ENCODE measurements around the gene NEMP2. TPM values are rescaled to one million over a fixed set of nuclear protein-coding genes. Genes with fewer than 3 reads are reported as not detected.

The NEMP2 gene
- total and polyA plus RNA-seq, 4 donors: 0.67 to 6.1 (median 2.8) TPM

DNA sequence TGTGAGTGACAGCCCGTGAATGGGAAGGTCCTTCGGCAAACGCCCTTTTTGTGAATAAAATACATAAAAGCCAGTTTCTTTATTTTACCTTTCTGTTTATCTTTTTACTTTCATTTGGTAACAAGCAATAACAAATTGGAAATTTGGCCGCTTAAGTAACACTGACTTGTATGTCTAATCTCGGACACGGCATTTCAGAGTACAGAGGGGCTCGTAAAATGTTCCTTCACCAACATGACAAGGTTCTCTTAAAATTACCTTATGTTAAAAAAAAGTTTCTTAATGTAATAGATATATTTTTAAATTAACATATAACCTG lies 558 bp upstream of the NEMP2 start (continued):
- TF ChIP-seq, protein P1, sequence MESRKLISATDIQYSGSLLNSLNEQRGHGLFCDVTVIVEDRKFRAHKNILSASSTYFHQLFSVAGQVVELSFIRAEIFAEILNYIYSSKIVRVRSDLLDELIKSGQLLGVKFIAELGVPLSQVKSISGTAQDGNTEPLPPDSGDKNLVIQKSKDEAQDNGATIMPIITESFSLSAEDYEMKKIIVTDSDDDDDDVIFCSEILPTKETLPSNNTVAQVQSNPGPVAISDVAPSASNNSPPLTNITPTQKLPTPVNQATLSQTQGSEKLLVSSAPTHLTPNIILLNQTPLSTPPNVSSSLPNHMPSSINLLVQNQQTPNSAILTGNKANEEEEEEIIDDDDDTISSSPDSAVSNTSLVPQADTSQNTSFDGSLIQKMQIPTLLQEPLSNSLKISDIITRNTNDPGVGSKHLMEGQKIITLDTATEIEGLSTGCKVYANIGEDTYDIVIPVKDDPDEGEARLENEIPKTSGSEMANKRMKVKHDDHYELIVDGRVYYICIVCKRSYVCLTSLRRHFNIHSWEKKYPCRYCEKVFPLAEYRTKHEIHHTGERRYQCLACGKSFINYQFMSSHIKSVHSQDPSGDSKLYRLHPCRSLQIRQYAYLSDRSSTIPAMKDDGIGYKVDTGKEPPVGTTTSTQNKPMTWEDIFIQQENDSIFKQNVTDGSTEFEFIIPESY (IDR thresholded peaks at IDR 0.05): no peak

DNA sequence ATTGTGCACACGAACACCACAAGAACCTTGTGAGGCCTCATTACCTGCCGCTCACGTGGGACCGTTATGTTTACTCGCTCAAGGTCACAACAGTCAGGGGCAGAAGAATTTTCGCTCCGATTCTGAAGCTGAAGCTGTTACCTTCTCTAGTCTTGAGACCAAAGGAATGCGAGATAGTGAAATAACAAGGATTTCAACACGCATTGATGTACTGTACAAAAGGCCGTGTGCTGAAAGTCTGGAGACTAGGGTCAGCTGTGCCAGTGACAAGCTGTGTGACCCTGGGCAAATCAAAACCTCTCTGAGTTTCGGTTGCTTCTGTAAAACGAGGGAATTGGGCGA lies 583 bp downstream of the NEMP2 start:
- DNase-seq (ENCODE audit: low spot score): peak; percentile 47
- TF ChIP-seq NR2F2 (IDR thresholded peaks at IDR 0.05) (no peak), HNF4G (IDR thresholded peaks at IDR 0.05) (no peak), SP1 (IDR thresholded peaks at IDR 0.05) (no peak), HNF4A (conservative IDR thresholded peaks at IDR 0.05) (peak in 1 of 2 donors; percentile 20), FOXA1 (IDR thresholded peaks at IDR 0.05) (no peak), RXRA (IDR thresholded peaks at IDR 0.05) (peak; percentile 38 to 43), TAF1 (conservative IDR thresholded peaks at IDR 0.05) (peak; percentile 17)
- TF ChIP-seq, protein P2, sequence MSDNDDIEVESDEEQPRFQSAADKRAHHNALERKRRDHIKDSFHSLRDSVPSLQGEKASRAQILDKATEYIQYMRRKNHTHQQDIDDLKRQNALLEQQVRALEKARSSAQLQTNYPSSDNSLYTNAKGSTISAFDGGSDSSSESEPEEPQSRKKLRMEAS (IDR thresholded peaks at IDR 0.05): peak; percentile 38
- TF ChIP-seq, protein P1 (IDR thresholded peaks at IDR 0.05): no peak
- 3% methylated on average over 13 of the region's 13 CpGs for WGBS

DNA sequence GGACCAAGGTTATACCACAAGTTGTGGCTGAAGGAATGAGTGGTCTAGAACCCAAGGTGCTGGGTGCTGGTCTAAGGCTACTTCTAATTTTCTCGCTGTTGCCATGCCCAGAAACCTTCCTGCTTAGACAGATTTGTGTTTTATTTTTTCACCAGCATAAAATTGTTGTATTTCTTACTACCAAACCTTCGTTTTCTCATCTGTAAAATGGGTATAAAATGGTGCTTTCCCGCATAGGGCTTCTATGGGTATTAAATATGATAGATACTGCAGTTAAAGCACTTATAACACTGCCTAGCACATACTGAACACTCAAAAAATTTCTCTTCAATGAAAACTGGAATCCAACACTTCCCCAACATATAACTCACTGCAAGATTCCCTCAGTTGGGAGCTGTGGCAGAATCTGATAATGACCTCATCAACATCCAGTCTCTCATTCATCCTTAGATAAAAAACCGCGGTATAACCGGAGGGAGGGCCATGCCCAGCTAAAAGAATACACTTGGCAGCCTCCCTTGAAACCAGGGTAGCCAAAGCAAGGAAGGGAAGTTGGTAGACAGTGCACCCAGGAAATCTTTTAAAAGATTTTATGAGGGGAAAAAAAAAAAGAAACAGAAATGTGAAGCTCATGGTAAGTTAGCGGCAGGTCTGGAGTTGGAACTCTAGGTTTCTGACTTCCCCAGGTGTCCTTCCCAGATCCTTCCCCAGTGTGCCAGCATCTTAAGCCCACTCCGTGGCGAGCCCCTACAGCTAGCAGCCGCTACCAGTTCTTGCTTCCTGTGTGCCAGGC lies 1.2 kb downstream of the NEMP2 start:
- Histone ChIP-seq H3K9ac (ENCODE audit: low read depth in 1 of 2, low read length in 2 of 2) (peak overlapping the region; percentile 77 to 97), H3K9me3 (ENCODE audit: control insufficient read depth in 4 of 4, low read length in 3 of 4) (no peaks in the 10 kb centered on the region), H3K4me1 (ENCODE audit: control insufficient read depth in 4 of 4, insufficient read depth in 4 of 4, low read length in 3 of 4) (peaks cover 1 to 20% (median 10%) of the 10 kb centered on the region in 4 donors), H3K36me3 (ENCODE audit: control insufficient read depth in 4 of 4, insufficient read depth in 3 of 4, low read depth in 1 of 4, low read length in 3 of 4) (no peaks in the 10 kb centered on the region), H3K27ac (ENCODE audit: low read depth in 1 of 2, low read length in 2 of 2) (peak overlapping the region; percentile 91 to 93), H3K27me3 (ENCODE audit: control insufficient read depth in 4 of 4, insufficient read depth in 4 of 4, low read length in 3 of 4) (no peaks in the 10 kb centered on the region), H3K4me3 (ENCODE audit: low read depth in 1 of 3, low read length in 3 of 3) (peak overlapping the region; percentile 71 to 84 (median 81))
- WGBS: 59% methylated on average over 10 of the region's 10 CpGs
- no peak for TF ChIP-seq EGR1 (IDR thresholded peaks at IDR 0.05; ENCODE audit: low read depth in 2 of 2)
- TF ChIP-seq HNF4G (IDR thresholded peaks at IDR 0.05): no peak
- TF ChIP-seq TAF1 (conservative IDR thresholded peaks at IDR 0.05): no peak
- TF ChIP-seq, protein P3, sequence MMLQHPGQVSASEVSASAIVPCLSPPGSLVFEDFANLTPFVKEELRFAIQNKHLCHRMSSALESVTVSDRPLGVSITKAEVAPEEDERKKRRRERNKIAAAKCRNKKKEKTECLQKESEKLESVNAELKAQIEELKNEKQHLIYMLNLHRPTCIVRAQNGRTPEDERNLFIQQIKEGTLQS (IDR thresholded peaks at IDR 0.05): no peak
- TF ChIP-seq, protein P1 (IDR thresholded peaks at IDR 0.05): no peak
- no peak for TF ChIP-seq FOXA2 (IDR thresholded peaks at IDR 0.05)
- TF ChIP-seq, protein P2 (IDR thresholded peaks at IDR 0.05): no peak
- TF ChIP-seq NR2F2 (IDR thresholded peaks at IDR 0.05): no peak
- no peak for TF ChIP-seq RAD21 (IDR thresholded peaks at IDR 0.05)
- TF ChIP-seq RXRA (IDR thresholded peaks at IDR 0.05): no peak
- TF ChIP-seq FOXA1 (IDR thresholded peaks at IDR 0.05): no peak
- TF ChIP-seq, protein P4, sequence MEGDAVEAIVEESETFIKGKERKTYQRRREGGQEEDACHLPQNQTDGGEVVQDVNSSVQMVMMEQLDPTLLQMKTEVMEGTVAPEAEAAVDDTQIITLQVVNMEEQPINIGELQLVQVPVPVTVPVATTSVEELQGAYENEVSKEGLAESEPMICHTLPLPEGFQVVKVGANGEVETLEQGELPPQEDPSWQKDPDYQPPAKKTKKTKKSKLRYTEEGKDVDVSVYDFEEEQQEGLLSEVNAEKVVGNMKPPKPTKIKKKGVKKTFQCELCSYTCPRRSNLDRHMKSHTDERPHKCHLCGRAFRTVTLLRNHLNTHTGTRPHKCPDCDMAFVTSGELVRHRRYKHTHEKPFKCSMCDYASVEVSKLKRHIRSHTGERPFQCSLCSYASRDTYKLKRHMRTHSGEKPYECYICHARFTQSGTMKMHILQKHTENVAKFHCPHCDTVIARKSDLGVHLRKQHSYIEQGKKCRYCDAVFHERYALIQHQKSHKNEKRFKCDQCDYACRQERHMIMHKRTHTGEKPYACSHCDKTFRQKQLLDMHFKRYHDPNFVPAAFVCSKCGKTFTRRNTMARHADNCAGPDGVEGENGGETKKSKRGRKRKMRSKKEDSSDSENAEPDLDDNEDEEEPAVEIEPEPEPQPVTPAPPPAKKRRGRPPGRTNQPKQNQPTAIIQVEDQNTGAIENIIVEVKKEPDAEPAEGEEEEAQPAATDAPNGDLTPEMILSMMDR (IDR thresholded peaks at IDR 0.05; ENCODE audit: low read depth, low read length, missing input control): no peak
- TF ChIP-seq HNF4A (conservative IDR thresholded peaks at IDR 0.05): no peak
- no peak for TF ChIP-seq GABPA (IDR thresholded peaks at IDR 0.05 in 1 of 2, conservative IDR thresholded peaks at IDR 0.05 in 1 of 2)
- TF ChIP-seq YY1 (IDR thresholded peaks at IDR 0.05): no peak
- TF ChIP-seq JUND (IDR thresholded peaks at IDR 0.05): no peak
- TF ChIP-seq SP1 (IDR thresholded peaks at IDR 0.05): no peak
- DNase-seq (ENCODE audit: low spot score): no peak

More for the DNA sequence above, 583 bp downstream of the NEMP2 start:
- H3K4me3 ChIP-seq (ENCODE audit: low read depth in 1 of 3, low read length in 3 of 3): peak overlapping the region; percentile 71 to 84 (median 81)
- H3K27me3 ChIP-seq (ENCODE audit: control insufficient read depth in 4 of 4, insufficient read depth in 4 of 4, low read length in 3 of 4): no peaks in the 10 kb centered on the region
- peak overlapping the region; percentile 91 to 93 for H3K27ac ChIP-seq (ENCODE audit: low read depth in 1 of 2, low read length in 2 of 2)
- H3K9me3 ChIP-seq (ENCODE audit: control insufficient read depth in 4 of 4, low read length in 3 of 4): no peaks in the 10 kb centered on the region
- H3K9ac ChIP-seq (ENCODE audit: low read depth in 1 of 2, low read length in 2 of 2): peak overlapping the region; percentile 77 to 97
- peaks cover 1 to 20% (median 10%) of the 10 kb centered on the region in 4 donors for H3K4me1 ChIP-seq (ENCODE audit: control insufficient read depth in 4 of 4, insufficient read depth in 4 of 4, low read length in 3 of 4)
- no peaks in the 10 kb centered on the region for H3K36me3 ChIP-seq (ENCODE audit: control insufficient read depth in 4 of 4, insufficient read depth in 3 of 4, low read depth in 1 of 4, low read length in 3 of 4)
